Activated naive CD8-positive, alpha-beta T cell treated with anti-CD3 and anti-CD28 coated beads, Interleukin-2, amount 50 U/mL, for 16 hours (primary cell): Measurements from ENCODE around the gene FAM20C.
"Not testable (repeated sequence)": the region's sequence is repeated elsewhere in the genome, so short reads cannot be mapped to it uniquely, and the experiment has no call there.

Source experiments
- DNase-seq: peaks from one replicate; pipeline ENCODE4 v3.0.0-alpha.2; 2020; ENCODE audit warnings: low read depth, low spot score

Gene FAM20C

GRCh38 chr7:290554-291372 is 98.4 kb downstream of the FAM20C start:
- DNase-seq: no peak

DNA sequence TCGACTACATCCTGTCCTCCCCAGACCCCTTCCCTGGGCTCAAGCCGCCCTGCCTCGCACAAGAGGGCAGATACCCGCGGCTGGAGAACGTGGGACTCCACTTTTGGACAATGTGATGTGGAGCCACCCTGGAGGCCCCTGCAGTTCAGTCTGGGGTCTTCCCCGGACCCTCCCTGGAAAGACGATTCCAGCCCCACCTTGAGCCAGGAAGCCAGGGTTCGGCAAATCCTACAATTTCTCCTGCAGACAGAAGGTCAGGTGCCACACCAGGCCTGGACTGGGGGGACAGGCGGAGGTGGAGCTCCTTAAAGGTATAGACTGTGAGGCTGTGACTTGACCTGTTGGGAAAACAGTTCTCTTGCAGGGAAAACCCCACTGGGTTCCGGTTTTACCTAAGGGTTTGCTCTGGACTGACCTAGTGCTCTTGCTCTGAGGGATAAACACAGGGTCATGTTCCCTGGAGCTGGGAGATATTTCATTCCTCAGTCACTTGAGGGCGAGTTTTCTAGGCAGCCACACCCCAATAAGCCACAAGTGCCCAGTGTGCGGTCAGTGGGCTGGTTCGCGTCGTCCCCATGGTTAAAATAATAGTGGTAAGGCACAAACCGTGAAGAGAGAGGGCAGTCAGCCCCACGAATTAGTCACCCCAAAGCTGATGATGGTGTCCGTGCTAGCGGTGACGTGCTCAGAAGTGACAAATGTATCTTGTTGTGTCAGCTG is 99.2 kb downstream of the FAM20C start:
- no peak for DNase-seq

DNA sequence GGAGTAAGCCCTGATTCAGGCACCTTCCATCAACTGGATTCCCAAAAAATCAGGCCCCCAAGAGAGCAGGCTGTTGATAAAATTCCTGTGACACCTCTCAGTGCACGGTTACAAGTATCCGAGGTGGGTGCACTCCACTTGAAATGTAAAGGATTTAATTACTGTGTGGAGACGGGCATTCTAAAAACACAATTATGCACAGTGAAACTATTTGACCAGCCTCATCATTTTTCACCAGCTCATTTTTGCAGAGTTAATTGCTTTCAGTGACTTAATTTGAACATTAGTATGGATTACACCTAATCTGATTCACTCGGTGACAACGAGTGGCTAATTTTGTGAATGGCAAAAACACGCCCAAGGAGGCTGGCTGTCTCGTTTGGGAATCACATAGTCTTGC is 99.9 kb downstream of the FAM20C start:
- no peak for DNase-seq

DNA sequence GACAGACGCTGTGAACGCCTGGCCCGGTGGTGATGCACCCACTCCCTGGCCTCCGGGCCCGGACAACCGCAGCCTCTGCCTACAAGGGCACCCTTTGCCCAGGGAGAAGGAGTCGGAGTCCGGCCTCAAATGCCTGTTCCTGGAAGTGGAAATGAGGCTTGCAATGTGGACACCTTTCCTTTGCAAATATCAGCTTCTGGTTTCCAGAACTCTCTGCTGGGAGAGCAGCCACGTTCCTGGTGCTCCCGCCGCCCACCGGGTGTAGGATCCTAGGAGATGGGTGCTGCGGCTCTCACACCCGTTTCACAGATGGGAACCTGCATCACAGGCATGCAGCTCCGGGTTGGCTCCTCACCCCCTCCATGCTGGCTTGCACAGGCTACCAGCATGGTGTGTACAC is 100.5 kb downstream of the FAM20C start:
- no peak for DNase-seq

GRCh38 chr7:293681-294439 is 101.5 kb downstream of the FAM20C start:
- DNase-seq: no peak

DNA sequence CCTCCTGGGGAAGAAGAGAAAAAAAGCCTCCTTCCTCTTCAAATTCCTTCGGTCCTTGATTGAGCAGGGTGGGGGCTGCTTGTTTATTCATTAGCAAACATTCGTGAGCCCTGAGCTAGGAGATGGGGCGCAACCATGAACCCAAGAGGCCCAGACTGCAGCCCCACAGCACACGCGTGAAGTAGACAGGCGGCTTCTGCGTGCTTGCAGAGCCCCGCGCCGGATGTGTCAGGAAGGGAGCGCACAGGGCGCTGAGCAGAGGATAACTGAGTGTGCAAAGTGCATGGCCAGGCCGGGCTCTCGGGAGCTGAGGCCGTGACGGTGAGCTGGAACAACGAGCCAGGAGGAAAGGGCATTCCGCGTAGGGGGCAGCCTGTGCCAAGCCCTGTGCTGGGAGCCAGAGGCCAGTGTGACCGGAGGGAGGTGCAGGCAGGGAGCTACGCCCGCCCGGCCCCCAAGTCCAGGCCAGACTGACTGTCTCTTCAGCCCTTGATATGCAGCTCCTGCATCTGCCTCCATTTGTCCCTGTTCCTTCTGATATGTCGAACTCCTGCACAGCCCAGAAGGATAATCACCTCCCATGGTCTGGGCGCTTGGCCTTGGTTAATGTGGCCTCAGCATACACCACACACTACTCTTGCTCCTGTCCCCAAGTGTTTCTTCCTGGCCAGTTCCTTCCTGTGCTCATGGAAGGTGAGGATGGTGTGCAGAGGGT is 102.2 kb downstream of the FAM20C start:
- DNase-seq: no peak

- DNase-seq: no peak
Measured at GRCh38 chr7:295155-296154, 103.1 kb downstream of the FAM20C start.

- no peak for DNase-seq
Measured at GRCh38 chr7:296373-296945, 104.1 kb downstream of the FAM20C start.

DNA sequence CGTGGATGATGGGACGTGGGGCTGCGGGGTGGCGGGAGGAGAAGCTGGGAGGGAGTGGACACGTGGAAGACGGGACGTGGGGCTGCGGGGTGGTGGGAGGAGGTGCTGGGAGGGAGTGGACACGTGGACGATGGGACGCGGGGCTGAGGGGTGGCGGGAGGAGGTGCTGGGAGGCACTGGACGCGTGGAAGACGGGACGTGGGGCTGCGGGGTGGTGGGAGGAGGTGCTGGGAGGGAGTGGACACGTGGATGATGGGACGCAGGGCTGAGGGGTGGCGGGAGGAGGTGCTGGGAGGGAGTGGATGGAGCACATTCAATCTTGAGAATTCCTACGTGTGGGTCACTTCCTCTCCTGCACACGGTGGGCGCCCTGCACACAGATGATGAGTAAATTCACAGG is 104.8 kb downstream of the FAM20C start:
- not testable (repeated sequence) for DNase-seq

- DNase-seq: no peak
Measured at GRCh38 chr7:297611-298374, 105.4 kb downstream of the FAM20C start.

GRCh38 chr7:298375-298702 is 106.0 kb downstream of the FAM20C start:
- no peak for DNase-seq

DNA sequence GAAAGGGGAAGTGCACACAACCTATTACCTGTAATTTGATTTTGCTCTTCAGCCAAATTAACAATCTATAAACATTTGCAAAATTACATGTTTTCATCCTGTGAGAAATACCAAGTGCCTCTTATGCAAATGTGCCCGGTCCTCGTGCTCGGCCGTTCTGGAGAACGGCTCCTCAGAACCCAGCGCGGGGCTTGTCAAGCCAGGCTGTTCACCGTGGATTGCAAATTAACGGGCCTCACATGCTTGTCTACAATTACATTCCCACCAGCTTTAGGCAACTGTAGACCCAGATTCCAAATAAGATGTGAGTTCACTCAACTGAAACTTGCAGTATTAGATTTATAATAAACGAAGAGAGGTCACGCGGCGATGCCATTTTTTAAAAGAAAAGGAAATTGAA is 106.4 kb downstream of the FAM20C start:
- no peak for DNase-seq

GRCh38 chr7:299169-299568 is 106.8 kb downstream of the FAM20C start:
- DNase-seq: no peak

DNA sequence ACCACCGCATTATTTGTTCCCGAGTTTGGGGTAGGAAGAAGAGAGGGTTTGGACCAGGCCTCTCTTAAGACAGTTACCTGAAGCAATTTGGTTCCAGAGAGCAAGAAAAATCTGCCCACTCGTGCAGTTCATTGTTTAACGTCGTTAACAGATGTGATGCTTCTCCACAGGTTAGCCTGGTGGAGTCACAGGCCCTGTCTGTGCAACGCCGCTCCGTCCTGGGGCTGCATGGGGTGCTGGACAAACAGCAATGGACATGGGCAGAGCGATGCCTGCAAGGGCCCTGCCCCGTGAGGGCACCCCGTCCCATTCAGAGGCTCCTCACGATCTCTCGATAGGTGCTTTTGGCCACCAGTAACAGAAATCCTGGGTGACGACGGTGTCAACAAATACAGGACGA is 107.3 kb downstream of the FAM20C start:
- no peak for DNase-seq

DNA sequence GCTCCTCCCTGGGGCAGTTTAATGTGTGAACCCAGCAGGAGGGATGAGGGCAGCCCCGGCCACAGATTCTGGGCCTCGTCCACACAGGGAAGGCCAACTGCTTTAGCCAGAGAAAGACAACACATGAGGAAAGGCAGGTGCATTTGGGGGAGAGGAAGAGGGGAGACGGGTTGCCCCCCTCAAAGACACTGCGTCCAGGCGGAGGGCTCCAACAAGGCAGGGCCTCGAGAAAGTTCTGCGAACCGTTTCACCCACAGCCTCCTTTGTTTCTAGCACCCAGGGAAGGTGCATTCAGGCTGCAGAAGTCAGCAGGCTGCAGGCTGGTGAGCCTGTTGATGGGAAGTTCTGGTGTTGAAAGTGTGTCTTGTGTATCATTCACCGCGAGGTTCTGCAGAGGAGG is 107.7 kb downstream of the FAM20C start:
- DNase-seq: no peak

DNA sequence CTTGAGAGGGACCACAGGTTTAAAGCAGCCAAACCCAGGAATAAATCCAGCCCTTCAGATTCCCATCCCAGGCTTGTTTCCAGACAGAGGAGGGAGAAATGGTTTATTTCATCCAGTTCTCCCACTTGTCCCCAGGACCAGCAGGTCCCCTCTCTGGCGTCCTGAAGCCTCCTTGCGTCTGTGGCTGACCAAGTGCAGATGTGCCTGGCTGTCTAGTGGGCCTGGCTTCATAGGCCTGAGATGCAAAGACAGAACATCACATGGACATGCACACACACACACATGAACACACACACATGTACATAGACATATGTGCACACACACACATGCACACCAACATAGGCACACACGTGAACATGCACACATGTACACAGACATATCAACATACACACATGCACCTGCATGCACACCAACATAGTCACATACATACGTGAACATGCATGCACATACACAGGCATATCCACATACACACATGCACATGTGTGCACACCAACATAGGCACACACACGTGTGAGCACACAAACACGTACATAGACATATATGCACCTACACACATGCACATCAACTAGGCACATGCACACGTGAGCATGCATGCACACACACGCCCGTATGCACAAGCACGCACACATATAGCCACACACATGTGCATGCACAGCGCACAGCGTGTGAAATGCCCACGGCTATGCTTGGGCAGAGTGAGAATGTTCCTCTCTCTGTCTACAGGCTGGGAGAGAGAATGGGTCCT is 108.3 kb downstream of the FAM20C start:
- DNase-seq: no peak

DNA sequence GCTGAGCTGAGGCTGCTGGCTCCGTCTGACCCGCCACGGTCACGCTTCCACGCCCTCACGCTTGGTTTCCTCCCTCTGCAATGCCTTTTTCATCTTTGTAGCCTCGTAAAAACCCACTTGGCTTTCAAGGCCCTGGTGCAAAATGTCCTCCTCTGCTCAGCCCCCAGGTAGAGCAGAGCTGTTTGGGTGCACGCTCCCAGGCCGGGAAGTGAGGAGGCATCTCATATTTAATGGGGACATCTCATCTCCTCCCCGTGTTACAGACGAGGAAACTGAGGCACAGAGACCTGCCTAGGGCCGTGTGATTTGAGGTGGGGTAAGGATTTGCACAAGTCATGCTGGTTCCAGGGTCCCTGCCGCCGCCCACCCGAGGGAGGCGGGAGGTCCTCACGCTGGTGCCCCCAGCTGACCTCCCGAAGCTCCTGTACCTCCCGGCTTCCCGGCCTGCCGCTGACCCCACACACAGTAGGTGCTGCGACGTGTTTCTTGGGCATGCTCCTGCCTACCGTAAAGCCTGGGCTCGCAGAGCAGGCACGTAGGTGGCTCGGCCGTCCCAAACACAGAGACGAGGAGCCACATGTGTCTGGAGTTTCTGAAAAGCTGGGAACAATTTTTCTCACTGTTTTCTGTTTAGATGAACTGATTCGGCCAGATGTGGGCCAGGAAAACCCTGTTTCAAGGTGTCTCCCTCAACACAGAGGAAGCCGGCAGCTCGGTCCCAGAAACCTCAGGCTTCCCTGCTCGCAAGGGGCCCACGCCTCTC is 109.1 kb downstream of the FAM20C start:
- no peak for DNase-seq
